ENCODE measurements around the gene NR0B2.
A peak's percentile ranks its signal among the peaks of the same experiment; 100 is the strongest.
"Not testable (repeated sequence)": the region's sequence is repeated elsewhere in the genome, so short reads cannot be mapped to it uniquely, and the experiment has no call there.

NR0B2 gene, protein sequence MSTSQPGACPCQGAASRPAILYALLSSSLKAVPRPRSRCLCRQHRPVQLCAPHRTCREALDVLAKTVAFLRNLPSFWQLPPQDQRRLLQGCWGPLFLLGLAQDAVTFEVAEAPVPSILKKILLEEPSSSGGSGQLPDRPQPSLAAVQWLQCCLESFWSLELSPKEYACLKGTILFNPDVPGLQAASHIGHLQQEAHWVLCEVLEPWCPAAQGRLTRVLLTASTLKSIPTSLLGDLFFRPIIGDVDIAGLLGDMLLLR

DNA sequence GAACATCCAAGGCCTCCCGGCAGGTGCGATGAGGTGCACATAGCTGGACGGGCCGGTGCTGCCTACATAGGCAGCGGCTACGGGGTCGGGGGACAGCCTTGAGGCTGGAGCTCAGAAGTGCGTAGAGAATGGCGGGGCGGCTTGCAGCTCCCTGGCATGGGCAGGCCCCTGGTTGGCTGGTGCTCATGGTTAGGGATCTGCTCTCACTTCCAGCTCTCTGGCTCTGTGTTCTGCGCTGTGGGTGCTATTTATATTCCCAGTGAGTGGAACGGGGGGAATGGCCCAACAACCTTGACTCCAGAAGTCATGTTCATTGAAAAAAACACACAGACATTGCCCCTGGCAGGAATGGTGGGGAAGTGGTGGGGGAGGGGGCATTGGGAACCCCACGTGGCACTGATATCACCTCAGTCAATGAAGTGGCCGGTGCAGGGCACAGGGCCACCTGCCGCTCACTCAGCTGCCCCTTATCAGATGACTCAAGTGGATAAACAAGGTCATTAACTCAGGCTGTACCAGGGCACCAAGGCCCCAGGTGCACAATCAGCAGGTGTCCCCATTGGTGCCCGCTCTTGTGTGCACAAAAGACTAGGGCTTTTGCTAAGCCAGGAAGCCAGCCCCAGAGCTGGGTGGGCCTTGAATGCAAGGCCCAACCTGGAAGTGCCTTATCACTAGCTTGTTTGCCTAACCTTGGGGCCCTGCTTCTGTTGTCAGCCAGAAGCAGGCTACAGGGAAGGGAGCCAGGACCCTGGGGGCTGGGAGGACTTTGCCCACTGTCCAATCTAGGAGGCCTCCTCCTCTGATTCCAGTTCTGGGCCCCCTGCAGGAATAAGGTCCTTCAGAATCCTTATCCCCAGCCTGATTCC is at the start of gene NR0B2:
TSS of gene NR0B2 (minus strand) at position 222 of the 866 bp plus-strand sequence. CDS start at position 187, 35 bp downstream.
- DNase-seq: peak; percentile 99

DNA sequence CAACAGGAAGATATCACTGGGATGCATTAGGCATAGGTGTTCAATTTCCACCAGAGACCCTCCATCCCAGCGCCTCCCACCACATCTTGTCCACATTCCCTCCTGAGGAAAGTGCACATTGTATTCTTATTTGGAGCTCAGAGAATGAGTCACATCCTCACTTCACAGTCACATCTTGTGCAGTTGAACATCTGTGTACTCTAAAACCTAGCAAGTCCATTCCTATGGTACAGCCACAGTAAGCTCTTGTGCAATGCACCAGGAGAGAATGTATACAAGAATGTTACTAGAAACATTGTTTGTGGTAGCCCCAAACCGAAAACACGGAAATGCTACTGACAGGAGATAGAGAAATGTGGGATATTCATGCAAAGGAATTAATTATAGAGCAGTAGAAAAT is 48.1 kb upstream of the NR0B2 start:
- no peak for DNase-seq

DNA sequence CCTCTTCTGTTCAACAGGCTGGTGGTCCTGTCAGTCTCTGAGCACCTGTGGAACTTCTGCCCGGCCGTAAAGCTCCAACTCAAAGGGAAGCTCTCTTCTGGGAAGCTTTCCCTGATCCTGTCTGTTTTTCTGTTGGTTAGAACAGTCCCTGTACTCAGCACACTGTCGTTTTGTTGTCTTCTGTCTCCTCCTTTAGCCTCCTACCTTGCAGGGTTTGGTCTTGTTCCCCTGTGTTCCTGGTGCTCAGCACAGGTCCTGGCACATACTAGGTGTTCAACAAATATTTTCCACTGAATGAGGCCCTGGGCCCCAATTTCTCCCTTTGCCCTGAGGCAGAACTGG is 46.8 kb upstream of the NR0B2 start:
- DNase-seq: no peak

DNA sequence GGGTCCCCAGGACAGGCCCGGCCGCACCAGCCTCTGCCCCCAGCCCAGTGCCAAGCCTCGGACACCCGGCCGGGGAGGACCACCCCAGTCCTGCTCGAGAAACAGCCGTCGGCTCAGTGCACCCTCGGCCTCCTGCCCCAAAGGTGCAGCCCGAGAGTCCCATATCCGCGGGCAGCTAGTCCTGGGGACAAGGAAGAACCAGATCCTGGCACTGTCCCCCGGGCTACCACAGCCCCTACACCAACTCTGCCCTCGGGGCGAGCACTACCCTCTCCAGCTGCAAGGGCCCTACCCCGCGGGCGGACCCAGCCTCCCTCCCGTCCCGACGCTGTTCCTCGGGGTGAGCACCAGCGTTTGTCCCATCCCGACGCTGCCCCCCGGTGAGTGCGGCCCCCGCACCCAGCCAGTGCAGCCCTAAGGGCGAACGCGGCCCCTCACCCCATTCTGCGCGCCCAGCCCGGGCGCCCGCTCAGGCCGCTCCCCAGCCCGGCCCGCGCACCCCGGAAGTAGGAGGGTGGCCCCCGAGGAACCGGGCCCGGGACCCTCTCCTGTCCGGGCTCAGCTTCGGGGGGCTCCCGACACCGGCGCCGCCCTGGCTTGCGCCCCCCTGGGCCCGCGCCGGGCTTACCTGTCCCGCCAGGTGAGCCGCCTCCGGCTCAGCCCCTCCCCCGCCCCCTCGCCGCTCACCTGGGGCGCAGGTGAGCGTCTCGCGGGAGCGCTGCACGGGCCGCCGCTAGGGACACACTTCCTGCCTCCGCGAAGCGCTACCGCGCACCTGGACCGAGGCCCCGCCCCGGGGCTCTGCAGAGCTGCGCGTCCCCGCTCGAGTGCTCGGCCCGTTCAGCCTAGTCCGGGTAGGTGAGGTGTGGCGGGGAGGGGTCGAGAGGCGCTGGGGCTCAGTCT is 46.2 kb upstream of the NR0B2 start, which contains the start of gene KDF1:
TSS of gene KDF1 (minus strand) at position 747 of the 903 bp plus-strand sequence. CDS start 8,088 bp downstream, outside the sequence.
- peak; percentile 83 for DNase-seq

DNA sequence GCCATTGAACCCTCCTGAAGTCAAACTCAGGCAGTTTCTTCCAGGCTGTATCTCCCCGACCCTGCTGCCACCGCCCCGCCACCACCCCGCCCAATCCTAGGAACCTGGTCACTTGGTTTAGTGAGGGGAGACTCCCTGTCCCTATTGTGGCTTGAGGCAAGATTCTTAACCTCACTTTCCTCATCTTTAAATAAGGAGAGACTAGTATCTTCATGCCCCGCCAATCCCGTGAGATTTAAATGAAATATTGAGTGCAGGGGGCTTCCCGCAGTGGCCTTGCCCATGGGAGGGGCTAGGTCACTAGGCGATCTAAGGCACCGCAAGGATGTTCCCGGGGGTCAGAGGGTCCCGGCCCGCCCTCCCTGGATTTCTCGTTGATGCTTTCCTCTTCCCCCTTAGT is 45.5 kb upstream of the NR0B2 start:
- DNase-seq: no peak

DNA sequence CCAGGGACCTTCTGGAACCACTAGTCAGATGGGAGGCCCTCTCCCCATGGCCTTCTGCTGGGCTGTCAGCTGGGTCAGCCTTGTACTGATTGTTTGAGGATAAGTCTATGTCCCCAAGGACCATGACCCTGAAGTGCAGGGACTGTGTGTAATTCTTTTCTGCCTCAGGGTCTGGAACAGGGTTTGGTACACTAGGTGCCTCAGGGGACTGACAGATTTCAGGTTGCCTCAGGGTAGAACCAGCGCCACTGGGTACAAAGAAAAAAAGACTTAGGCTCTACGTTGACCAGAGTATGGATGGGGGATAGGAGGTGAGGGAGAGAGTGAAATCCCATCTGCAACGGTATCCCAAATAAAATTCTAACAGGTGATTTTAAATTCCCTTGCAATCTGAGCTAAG is 43.5 kb upstream of the NR0B2 start:
- no peak for DNase-seq

DNA sequence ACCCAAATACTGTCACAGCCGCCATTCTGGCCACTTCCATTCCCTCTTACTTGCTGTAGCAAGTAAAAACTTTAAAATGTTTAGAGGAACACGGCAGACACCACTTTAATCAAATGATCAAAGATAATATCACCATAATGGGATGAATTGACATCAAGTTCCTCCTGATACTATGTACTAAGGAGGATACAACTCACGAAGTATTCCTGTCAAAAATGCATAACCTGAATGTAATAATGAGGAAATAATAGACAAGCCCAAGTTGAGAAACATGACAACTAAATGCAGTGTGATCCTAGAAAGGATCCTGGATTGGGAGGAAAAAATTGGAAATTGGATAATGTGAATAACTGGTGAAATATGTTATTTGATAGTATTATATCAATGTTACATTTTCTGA is 42.5 kb upstream of the NR0B2 start:
- DNase-seq: no peak

DNA sequence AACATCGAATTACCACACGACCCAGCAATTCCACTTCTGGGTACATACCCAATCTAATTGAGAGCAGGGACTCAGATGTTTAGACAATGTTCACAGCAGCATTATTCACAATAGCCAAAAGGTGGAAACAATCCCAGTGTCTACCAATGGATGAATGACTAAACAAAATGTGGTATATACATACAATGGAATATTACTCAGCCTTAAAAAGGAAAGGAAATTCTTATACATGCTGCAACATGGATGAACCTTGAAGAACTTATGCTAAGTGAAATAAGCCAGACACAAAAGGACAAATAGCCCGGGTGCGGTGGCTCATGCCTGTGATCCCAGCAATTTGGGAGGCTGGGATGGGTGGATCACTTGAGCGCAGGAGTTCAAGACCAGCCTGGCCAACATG is 39.6 kb upstream of the NR0B2 start:
- DNase-seq: no peak

DNA sequence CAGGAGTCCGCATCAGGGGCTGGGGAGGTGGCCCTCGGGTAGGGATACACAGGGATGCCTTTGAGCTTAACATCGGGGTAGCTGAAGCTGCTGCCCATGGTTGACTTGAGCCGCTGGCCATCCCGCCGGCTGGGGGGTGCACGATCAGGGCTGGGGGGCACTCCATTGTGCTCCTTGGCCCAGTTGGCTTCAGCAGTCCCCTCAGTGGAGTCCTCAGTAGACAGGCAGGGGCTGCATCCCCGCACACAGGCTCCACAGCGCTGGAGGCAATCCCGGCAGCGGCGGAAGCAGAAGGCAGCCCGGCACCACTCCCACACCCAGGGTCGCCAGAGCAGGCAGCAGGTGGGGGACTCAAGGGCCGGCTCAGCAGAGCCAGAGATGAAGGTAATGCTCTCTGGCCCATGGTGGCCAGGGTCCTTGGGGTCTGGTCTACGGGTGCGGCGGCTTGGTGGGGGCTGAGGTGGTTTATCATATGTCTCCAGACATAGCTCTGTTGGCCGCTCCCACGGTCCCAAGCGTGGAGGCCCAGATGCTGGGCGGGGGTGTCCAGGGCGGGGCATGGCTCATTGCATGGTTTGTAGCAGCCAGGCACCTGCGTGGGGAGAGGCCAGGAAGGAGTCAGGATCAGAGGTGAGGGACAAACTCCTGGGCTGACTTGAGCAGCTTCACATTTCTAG is 38.2 kb upstream of the NR0B2 start:
- DNase-seq: no peak

DNA sequence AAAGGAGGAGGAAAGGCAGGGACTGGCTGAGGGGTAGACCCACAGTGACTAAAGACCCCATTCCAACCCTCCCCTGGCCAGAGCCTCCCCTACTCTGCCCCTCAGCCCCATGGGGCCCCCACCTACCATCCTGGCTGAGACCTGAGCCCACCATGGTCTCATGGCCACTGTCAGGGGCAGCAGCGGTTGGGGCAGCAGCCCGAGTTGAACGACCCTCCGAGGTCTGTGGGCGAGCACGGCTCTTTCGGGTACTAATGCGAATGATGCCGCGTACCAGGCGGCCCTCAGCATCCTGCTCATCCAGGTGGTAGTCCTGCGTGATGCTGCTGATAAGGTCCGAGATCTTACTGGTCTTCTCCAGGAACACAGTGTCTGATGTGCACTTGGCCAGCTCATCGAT is 37.4 kb upstream of the NR0B2 start:
- no peak for DNase-seq

DNA sequence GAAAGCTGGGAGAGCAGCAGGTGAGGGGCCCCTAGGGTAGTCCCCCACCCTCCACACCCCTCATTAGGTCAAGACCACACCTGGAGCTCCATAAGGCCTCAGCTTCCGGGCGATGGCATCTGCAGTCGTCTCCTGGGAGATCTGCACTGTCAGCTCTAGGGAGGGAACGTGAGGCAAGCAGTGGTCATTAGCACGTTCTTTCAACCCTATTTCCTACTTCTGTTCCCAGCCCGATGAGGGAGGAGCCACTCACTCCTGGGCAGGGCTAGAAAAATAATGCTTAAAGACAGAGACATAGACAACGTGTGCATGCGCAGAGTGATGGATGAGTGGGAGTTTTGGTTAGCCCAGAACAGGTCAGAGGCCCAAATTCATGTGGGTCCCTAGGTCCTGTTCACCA is 36.8 kb upstream of the NR0B2 start:
- no peak for DNase-seq

DNA sequence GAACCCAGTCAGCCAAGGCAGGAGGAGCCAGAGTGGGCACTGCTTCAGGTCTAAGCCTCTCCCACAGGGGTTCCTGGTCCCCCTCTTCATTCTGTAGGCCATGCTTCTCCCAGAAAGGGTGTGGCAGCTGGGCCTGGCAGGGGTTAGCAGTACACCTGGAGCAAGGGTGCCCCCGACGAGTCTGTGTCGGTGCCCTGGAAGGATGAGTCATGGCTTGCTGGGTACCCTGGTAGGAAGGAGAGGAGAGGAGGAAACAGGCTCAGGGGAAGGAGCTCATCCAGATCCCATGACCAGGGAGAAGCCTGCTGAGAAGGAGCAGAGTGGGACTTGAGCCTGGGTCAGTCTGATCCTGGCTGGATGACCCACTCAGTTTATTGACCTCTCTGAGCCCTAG is 36.1 kb upstream of the NR0B2 start:
- DNase-seq: no peak

DNA sequence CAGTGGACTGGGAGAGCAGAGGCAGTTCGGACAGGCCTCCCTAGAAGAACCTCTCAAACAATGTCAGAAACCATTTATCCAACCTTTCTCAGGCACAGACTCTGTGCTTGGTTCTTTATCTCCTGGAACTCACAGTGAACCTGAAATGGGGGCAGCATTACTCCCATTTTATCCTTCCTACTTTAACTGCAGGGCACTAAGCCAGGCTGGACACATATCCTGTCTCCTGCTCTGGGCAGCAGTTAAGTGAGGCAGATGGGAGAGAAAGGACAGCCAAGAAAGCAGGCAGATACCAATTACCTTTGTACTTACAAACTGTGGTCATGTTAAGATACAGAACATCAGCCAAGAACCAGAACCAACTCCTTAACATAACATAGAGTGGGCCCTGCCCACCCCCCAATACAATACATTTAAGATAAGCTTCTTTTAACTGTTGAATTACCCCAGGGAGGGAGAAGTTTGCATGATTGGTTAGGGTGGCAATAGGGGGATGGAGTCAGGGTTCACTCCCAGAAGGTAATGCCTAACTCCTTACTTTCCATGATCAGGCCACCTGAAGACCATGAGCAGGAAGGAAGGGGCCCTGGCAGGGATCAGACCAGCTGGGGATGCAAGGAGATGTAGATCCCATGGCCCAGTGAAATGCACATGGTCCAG is 35.6 kb upstream of the NR0B2 start:
- no peak for DNase-seq

DNA sequence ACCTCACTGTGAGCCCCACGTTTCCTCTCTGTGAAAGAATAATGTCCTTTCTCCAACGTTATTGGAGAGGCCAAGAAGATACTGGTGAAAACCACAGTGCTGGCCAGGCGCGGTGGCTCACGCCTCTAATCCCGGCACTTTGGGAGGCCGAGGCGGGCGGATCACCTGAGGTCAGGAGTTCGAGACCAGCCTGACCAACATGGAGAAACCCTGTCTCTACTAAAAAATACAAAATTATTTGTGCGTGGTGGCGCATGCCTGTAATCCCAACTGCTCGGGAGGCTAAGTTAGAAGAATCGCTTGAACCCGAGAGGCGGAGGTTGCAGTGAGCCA is 34.9 kb upstream of the NR0B2 start:
- not testable (repeated sequence) for DNase-seq

DNA sequence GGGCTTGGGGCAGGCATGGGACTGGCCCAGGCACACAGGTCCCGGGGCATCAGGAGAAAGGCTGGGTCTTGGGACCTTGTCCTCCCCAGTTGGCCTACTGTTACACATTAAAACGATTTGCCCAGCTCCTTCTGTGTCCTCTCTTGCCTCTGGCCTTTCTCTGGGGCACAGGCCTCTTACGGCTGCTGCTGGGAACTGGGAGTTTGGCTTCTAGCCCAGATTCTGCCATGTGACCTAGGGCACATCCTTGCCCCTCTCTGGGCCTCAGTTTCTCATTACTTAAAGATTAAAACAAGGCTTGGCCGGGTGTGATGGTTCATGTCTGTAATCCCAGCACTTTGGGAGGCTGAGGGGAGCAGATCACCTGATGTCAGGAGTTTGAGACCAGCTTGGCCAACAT is 32.5 kb upstream of the NR0B2 start:
- DNase-seq: no peak

DNA sequence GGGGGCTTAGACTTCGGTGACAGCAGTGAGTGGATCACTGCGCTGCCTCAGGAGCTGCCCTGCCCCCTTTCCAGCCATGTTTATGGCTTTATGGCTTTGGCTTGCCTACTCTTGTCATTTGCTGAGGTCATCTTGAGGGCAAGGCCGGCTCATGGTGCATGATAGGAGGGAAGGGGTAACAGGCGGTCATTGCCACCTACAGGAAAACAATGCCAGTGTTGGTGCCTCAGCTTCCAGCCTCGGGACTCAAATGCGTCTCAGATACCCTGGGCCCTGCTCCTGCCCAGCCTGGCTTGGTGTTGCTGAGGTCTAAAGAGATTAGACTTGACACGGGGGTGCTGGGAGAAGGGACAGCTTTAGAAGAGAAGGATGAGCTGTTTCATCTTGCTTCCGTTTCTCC is 32.0 kb upstream of the NR0B2 start:
- DNase-seq: no peak

DNA sequence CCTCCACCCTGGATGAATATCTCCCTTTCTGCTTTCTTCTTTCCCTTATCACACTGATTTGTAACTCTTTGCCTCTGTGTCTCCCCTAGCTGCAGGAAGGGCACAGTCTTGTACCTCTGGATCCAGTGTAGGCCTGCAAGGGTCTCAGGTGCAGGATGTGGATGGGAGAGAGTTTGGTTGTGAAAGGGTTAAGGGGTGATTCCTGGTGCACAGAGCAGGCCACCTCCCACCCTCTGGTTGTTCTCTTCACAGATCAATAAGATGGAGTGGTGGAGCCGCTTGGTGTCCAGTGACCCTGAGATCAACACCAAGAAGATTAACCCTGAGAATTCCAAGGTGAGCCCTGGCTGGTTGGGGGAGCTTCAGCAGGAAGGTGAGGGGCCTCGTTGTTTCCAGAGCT is 31.4 kb upstream of the NR0B2 start:
- DNase-seq: no peak

DNA sequence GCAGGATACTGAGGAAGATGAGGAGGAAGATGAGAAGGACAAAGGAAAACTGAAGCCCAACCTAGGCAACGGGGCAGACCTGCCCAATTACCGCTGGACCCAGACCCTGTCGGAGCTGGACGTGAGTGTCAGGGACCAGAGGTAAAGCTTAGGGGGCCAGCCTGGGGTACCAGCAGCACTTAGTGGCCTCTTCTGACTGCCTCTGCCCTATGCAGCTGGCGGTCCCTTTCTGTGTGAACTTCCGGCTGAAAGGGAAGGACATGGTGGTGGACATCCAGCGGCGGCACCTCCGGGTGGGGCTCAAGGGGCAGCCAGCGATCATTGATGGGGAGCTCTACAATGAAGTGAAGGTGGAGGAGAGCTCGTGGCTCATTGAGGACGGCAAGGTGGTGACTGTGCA is 28.9 kb upstream of the NR0B2 start:
- no peak for DNase-seq

DNA sequence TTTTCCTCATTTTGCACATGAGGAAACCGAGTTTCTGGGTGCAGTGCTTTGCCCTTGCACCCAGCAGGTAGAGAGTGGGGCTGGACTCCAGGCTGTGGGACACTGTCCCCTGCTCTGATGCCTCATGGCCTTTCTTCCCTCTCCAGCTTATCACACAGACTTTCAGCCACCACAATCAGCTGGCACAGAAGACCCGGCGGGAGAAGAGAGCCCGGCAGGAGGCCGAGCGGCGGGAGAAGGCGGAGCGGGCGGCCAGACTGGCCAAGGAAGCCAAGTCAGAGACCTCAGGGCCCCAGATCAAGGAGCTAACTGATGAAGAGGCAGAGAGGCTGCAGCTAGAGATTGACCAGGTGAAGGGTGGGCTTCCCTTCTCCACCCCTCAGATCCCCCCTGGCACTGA is 27.5 kb upstream of the NR0B2 start:
- no peak for DNase-seq

DNA sequence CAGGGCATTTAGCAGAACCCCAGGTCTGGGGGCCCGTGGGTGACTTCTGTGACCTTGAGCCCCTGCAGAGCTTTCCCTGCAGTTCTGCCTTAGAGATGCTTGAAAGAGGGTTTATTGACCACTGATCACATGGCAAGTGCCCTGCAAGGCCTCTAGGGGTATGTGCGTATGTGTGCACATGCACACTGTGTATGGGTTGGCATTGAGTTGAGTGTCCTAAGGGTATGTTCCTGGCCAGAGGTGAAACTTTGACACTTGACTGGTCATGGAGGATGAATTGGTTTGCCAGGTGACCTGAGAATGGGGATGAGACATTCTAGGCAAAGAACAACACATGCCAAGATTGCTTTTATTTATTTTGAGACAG is 24.9 kb upstream of the NR0B2 start:
- no peak for DNase-seq

DNA sequence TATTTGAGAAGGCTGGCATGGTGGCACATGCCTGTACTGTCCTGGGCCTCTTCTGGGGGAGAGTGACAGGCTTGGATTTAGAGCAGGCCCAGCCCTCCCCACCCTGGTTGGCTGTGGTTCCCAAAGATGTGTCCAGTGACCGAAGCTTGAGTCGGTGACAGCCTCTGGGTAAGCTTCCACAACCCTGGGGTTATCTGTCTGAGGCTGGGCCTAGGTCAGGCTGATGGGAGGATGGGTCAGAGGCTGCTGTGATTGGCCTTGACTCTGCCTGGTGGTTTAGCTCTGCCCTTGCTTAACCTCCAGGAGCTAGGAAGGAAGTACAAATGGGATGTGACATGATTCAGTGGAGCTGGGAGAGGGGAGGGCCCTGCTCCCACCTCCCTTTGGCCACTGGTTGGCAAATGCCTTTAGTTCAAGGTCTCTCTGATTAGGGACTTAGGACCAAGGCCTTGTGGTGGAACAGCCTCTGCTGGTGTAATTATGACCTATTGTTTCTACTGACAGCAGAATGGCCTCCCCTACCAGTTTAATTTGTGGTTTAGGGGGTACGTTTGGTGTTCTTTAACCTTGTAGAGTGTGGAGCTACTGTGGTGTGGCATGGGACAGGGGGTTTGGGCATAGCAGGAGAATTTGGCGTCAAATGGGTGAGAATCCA is 24.4 kb upstream of the NR0B2 start:
- no peak for DNase-seq

DNA sequence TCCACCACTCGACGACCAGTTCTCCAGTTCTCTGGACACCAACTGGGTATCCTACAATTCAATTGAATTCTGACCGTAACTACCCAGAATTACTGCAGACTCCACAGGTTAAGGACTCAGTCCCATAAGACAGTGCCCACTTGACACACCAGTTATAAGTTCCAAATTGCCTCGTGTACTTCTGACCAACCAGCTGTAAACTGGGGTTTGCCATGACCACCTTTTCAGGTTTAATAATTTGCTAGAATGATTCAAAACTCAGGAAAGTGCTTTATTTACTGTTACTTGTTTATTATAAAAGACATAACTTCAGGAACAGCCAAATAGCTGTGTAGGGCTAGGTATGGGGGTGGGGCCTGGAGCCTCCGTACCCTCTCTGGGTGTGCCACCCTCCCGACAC is 23.0 kb upstream of the NR0B2 start:
- DNase-seq: no peak

Data from NCI-H1105 treated with DMSO at 0.1 percent for 48 hours (cell line).